A673 (cell line): Measurements from ENCODE around the gene HDHD3.

Experiments used
- CTCF ChIP-seq: fragments of 300-800, 200-600 bp; sonication (generic); conservative IDR thresholded peaks from 2 replicates; pipeline ENCODE4 v1.5.1; 2017; ENCODE audit warnings: low read depth, mild to moderate bottlenecking, antibody characterized with exemption, low read length, moderate library complexity, mixed read lengths
- EZH2 ChIP-seq: fragments of 200-600 bp; sonication (generic); IDR thresholded peaks from 2 replicates; pipeline ENCODE4 v1.6.1; 2017; ENCODE audit warnings: borderline replicate concordance, low read depth, mild to moderate bottlenecking, mixed read lengths, antibody characterized with exemption, low read length; ENCODE audit not compliant: poor library complexity, severe bottlenecking

DNA sequence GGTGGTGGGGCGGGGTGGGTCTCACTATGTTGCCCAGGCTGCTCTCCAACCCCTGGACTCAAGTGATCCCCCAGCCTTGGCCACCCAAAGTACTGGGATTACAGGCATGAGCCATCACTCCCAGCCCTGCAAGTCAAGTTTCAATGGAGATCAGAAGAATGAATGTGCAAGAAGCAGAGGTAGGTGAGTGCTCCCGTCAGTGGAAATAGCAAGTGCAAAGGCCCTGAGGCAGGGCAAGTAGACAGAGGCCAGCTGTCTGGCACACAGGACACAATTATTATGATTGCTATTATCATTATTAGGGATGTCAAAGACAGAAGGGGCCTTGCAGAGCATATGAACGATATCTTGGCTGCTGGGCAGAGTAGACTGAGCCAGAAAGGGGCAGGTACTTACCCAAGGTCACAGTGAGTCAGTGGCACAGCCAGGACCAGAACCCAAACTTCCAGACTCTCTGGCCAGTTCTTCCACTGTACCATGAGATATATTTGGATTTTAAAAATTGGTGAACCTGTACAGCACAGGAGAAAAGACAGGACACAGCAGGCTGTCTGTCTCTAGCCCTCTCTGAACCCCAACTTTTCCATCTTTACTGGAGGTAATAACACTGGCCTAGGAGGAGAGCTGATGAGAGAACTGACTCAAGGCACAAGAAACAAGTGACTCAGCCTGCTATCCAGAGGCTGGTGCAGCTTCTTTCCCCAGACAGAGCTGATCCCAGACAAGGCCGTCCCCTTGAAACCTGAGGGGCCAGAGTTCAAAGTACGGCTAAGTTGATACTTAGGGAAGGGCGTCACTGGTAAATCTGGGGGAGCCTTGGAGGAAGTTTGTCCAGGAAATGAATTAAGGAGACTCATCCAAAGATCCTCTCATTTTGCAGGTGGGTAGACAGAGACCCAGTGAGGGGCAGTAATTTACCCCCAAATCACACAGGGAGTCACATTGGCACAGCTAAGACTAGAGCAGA, 1.4 kb downstream of the HDHD3 start:
- TF ChIP-seq CTCF (no peak), EZH2 (no peak)
